HS-5 (cell line): ENCODE data around the gene HECTD1.
A peak's percentile ranks its signal among the peaks of the same experiment; 100 is the strongest.
"Not testable (repeated sequence)": the region's sequence is repeated elsewhere in the genome, so short reads cannot be mapped to it uniquely, and the experiment has no call there.

Experiments
- DNase-seq: peaks from one replicate; pipeline ENCODE4 v3.0.0-alpha.2; 2012; ENCODE audit warnings: low read depth

HECTD1 gene

GRCh38 chr14:31207755-31208545, at the start of gene HECTD1:
HECTD1 (minus strand) TSS chr14:31207793; CDS start chr14:31205936, 1,857 bp downstream.
- DNase-seq = peak; percentile 60

- DNase-seq = no peak
Observed at GRCh38 chr14:31257244-31257553, 49.6 kb upstream of the HECTD1 start.

- no peak for DNase-seq
Observed at GRCh38 chr14:31256534-31257243, 49.1 kb upstream of the HECTD1 start.

DNA sequence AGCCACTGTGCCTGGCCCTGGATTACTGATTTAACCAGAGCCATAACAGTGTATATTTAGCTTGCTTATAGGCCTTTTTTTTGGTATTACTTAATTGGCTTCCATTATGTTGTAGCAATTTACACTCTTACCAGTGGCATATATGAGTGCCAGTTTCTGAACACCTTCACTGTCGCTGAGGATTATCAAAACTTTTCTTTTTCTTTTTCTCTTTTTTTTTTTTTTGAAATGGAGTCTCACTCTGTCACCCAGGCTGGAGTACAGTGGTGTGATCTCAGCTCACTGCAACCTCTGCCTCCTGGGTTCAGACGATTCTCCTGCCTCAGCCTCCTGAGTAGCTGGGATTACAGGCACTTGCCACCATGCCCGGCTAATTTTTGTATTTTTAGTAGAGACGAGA, 48.3 kb upstream of the HECTD1 start:
- DNase-seq = not testable (repeated sequence)

DNA sequence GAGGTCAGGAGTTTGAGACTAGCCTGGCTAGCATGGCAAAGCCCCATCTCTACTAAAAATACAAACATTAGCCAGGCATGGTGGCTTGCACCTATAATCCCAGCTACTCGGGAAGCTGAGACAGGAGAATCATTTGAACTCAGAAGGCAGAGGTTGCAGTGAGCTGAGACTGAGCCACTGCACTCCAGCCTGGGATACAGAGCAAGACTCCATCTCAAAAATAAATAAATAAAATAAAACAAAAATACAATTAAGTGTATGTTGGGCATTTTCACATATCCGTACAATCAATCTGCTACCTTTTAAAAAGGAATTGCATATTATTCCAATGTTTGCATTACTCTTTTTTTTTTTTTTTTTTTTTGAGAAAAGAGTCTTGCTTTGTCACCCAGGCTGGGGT, 47.7 kb upstream of the HECTD1 start:
- no peak for DNase-seq

GRCh38 chr14:31253746-31254471, 46.3 kb upstream of the HECTD1 start:
- DNase-seq = no peak

- DNase-seq = no peak
Observed at GRCh38 chr14:31252865-31253264, 45.3 kb upstream of the HECTD1 start.

- DNase-seq = no peak
Observed at GRCh38 chr14:31251028-31251958, 43.7 kb upstream of the HECTD1 start.

DNA sequence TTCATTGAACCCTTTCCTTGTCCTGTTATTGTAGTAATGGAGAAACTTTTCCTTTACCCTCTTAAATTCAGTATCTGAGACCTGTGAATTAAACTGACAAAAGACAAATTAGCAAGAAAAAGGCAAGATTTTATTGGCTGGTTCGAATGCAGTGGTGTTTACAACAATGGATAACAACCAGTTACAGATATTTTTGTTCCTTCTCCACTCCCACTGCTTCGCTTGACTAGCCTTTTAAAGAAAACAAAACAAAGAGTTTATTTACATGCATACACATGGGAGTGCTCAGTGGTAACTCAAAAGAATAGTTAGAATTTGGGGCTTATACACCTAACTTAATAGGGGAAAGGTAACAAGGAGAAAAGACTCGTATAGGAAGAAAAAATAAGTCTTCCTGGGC, 37.0 kb upstream of the HECTD1 start:
- DNase-seq = no peak

GRCh38 chr14:31243860-31244259, 36.3 kb upstream of the HECTD1 start:
- no peak for DNase-seq

DNA sequence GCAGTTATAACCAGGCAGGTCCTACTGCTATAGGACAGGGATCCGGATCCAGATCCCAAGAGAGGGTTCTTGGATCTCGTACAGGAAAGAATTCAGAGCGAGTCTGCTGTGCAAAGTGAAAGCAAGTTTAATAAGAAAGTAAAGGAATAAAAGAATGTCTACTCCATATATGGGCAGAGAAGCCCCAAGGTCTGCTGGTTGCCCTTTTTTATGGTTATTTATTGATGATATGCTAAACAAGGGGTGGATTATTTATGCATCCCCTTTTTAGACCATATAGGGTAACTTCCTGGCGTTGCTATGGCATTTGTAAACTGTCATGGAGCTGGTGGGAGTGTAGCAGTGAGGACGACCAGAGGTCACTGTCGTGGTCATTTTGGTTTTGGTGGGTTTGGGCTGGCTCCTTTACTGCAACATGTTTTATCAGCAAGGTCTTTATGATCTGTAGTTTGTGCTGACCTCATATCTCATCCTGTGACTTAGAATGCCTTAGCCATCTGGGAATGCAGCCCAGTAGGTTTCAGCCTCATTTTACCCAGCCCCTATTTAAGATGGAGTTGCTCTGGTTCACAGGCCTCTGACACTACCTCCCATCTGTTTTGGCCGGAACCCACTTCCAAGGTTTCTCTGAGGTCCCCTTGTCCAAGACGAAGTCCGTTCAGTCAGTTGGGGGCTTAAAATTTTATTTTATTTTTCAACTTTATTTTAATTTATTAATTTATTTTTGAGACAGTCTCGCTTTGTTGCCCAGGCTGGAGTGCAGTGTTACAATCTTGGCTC, 34.8 kb upstream of the HECTD1 start:
- DNase-seq = not testable (repeated sequence)

DNA sequence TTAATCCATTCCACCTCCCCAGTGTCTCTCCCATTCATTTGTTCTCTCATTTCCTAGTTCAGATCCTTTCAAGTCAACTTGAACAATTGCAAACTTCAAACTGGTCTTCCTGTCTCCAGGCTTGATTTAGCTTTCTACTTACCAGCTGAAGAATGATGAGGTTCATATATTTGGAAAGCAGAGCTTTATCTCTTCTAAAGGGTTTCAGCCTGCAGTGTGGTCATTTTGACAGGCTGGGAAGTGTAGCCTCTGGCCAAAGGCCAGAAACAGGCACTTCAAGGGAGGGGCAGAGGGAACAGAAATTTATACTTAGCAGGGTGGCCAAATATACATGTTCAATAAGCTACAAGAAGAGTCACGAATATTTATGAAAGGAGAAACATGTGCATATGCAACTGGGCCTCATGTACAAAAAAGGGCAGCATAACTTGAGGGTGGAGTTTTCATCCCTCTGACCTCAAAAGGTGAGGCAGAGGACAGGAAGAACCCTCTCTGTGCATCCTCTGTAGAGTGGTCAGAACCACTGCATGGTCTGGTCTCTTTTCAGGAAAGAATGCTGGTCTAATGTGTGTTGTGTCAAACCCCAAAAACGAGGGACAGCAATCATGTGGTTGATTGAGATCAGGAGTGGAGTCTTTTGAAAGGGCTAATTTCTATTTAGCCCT, 34.0 kb upstream of the HECTD1 start:
- no peak for DNase-seq

DNA sequence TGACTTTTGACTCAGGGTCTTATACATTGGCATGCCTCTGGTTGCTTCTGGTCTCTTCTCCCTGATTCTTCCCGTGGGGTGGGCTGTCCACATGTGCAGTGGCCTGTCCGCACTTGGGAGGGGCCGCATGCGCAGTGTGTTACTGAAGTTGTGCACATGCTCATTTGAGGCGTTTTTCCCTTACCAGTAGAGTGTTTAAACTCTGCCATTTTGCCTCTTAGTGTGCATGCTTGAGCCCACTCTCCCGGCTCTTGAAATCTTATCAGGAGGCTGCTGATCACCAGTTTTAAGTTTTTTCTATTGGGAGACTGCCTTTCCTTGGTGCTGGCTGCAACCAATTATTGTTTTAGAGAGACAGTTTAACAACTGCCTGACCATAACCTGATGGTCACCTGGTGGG, 32.1 kb upstream of the HECTD1 start:
- DNase-seq = no peak

DNA sequence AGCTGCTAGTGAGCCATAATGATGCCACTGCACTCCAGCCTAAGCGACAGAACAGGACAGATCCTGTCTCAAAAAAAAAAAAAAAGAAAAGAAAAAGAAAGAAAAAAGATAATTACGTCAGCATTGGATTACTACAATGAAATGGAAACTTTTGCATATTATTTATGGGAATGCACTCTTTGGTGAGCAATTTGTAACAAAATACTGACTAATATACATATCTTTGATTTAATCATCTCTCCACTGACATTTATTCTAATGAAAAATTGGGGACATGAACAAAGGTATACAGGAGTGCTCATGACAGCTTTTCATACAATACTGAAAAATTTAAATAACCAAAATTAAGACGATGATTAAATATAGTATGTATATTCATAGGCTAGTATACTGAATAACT, 27.9 kb upstream of the HECTD1 start:
- DNase-seq = no peak

- DNase-seq = no peak
Observed at GRCh38 chr14:31232081-31232480, 24.5 kb upstream of the HECTD1 start.

DNA sequence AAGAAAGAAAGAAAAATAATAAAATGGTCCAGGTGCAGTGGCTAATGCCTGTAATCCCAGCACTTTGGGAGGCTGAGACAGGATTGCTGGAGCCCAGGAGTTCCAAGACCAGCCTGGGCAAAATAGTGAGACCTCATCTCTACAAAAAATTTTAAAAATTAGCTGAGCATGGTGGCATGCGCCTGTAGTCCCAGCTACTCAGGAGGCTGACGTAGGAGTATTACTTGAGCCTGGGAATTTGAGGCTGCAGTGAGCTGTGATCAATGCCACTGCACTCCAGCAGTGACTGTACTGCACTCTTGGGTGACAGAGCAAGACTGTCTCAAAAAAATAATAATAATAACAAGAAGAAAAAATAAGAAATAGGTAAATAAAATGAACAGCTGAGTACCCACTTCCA, 23.7 kb upstream of the HECTD1 start:
- not testable (repeated sequence) for DNase-seq

DNA sequence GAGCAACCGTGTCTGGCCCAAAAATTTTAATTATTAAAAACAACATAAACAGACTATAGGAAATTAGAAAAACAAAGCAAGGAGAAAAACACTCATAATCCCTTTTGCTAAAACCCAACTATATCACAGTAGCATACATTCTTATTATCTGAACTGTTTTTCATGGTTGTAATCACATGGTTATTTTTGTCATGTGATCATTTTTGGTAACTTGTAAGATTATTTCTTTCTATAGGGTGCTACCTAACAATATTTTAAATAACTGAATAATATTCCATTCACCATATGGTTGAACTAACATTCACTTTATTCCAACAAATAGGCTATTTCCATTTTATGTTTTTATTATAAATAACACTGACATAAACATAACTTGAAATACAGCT, 23.0 kb upstream of the HECTD1 start:
- DNase-seq = no peak

DNA sequence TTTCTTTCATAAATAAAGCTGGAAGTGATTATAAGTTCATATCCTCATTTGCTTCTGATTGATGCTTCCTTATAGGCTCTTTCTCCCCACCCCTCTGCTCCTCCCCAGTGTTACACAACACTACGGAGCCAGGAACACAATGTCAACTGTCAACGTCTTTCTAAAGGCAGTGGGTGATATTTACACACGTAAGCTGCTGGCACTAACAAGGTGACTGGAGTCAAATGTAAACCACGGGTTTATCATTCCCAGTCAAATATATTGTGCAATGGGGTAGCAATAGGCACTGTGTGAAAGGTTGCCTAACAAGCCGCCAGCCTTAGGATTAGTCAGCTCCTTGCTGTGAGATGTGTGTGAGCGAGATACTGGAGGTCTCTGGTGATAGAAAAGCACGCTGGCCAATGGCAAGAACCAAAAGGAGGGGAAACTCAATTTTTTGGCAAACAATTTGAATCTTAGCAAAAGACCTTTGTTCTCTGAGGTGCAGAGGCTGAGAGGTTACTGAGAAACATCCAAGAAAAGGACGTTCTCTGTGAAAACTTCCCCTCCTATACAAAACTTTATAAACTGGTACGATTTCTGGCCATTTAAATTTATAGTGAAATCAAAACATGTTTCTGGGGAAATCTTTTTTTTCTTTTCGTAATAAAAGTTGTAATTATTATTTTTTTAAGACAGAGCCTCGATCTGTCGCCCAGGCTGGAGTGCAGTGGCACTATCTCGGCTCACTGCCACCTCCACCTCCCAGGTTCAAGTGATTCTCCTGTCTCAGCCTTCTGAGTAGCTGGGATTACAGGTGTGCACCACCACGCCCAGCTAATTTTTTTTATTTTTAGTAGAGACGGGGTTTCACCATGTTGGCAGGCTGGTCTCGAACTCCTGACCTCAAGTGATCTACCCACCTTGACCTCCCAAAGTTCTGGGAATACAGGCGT, 22.3 kb upstream of the HECTD1 start:
- DNase-seq = peak; percentile 88

DNA sequence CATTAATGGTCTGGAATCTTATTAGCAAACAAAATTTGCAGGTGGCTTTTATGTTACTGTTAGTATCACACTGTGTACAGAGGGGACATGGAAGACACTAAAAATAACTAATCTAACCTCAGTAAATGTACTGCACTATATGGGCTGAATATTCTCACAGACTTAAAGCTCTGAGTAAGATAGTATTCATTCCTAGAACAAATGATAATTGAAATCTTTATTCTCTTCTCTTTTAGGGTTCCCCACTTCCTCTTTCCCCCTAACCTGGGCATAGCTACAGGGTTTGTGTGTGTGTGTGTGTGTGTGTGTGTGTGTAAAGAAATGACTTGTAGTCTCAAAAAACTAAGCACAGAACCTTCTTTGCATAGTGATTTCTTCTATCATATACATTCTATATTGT, 21.4 kb upstream of the HECTD1 start:
- DNase-seq = no peak

DNA sequence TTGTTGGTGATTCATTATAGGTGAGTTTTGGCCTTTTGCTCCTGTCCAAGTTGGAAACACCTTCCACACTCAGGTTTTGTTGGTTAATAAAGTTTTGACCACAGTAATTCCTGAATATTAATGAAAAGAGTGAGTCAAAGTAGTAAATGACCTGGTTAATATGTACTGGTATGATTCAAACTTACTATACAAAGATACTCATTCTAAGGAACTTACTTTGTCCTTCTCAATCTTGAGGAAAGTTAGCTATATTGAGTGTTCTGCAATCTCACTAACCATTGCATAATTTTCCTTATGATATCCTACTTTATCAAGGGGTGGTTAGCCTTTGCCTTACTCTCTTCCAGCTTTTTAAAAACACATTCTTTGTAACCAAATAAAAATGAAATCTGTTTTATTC, 20.9 kb upstream of the HECTD1 start:
- no peak for DNase-seq
